ENCODE data around the gene TFCP2L1. TPM values are rescaled to one million over a fixed set of nuclear protein-coding genes. Genes with fewer than 3 reads are reported as not detected.

The TFCP2L1 gene
- total and polyA plus RNA-seq, 2 experiments from 2014 or later, result 0.94 to 6.4 TPM

GRCh38 chr2:121175326-121175725 is 109.7 kb downstream of the TFCP2L1 start:
- Histone ChIP-seq H3K4me2 (no peak overlapping the region), H3K4me3 (no peak overlapping the region), H3K27me3 (ENCODE audit: insufficient read depth) (no peaks in the 10 kb centered on the region), H2AFZ (peak overlapping the region; percentile 56; the same call in 1 of the 2 replicates), H3K79me2 (replicated peaks; ENCODE audit: insufficient read depth) (no peaks in the 10 kb centered on the region), H3K36me3 (ENCODE audit: insufficient read depth) (no peaks in the 10 kb centered on the region), H3F3A (replicated peaks; ENCODE audit: low read depth) (no peaks in the 10 kb centered on the region), H3K27ac (ENCODE audit: low read depth) (no peak overlapping the region), H3K4me1 (ENCODE audit: insufficient read depth) (0 out of 2 replicates have a peak, but pooled peaks cover 4% of the 10 kb centered on the region), H4K20me1 (replicated peaks; ENCODE audit: insufficient read depth) (no peaks in the 10 kb centered on the region), H3K9me2 (ENCODE audit: insufficient read depth) (no peaks in the 10 kb centered on the region; the same call in 1 of the 2 replicates)
- ATAC-seq (peak; percentile 89), DNase-seq (ENCODE audit: low spot score) (peak; percentile 7)
- Mint-ChIP-seq H3K36me3 (ENCODE audit: low read depth) (no peaks in the 10 kb centered on the region), H3K4me1 (no peaks in the 10 kb centered on the region), H3K27ac (no peak overlapping the region), H3K27me3 (ENCODE audit: insufficient read depth, low read depth, poor library complexity) (peaks cover 1% of the 10 kb centered on the region), H3K9me3 (peaks cover 11% of the 10 kb centered on the region), H3K4me3 (no peak overlapping the region)
- TF ChIP-seq ZNF331 (CRISPR knock-in tag; IDR thresholded peaks at IDR 0.05; ENCODE audit: low read depth) (no peak), CTCF (conservative IDR thresholded peaks at IDR 0.05; ENCODE audit: low read depth in 2 of 2) (peak in 1 of 2 experiments; percentile 27; a peak in 1 of 4 replicates)

GRCh38 chr2:121173806-121174205 is 111.2 kb downstream of the TFCP2L1 start:
- no peak overlapping the region for H2AFZ ChIP-seq
- no peaks in the 10 kb centered on the region for H3K4me1 ChIP-seq (ENCODE audit: insufficient read depth)
- Mint-ChIP-seq H3K4me1 (no peaks in the 10 kb centered on the region), H3K27ac (no peak overlapping the region), H3K36me3 (ENCODE audit: low read depth) (no peaks in the 10 kb centered on the region), H3K4me3 (no peak overlapping the region), H3K9me3 (peaks cover 11% of the 10 kb centered on the region), H3K27me3 (ENCODE audit: insufficient read depth, low read depth, poor library complexity) (peaks cover 1% of the 10 kb centered on the region)
- DNase-seq (ENCODE audit: low spot score) (no peak), ATAC-seq (no peak)
- H3K9me2 ChIP-seq (ENCODE audit: insufficient read depth), result no peaks in the 10 kb centered on the region
- H3K36me3 ChIP-seq (ENCODE audit: insufficient read depth), result no peaks in the 10 kb centered on the region
- H3K4me2 ChIP-seq, result no peak overlapping the region
- no peaks in the 10 kb centered on the region for H4K20me1 ChIP-seq (replicated peaks; ENCODE audit: insufficient read depth)
- no peaks in the 10 kb centered on the region for H3F3A ChIP-seq (replicated peaks; ENCODE audit: low read depth)
- H3K27ac ChIP-seq (ENCODE audit: low read depth), result no peak overlapping the region
- H3K79me2 ChIP-seq (replicated peaks; ENCODE audit: insufficient read depth), result no peaks in the 10 kb centered on the region
- no peak overlapping the region for H3K4me3 ChIP-seq
- H3K27me3 ChIP-seq (ENCODE audit: insufficient read depth), result no peaks in the 10 kb centered on the region
- TF ChIP-seq EZH2 (IDR thresholded peaks at IDR 0.05; ENCODE audit: low read depth, unreplicated experiment), result no peak
- no peak for TF ChIP-seq ETS1 (IDR thresholded peaks at IDR 0.05)
- TF ChIP-seq JUNB (IDR thresholded peaks at IDR 0.05; ENCODE audit: unreplicated experiment), result no peak
- no peak for TF ChIP-seq REST (IDR thresholded peaks at IDR 0.05; ENCODE audit: unreplicated experiment)
- TF ChIP-seq ZNF462 (CRISPR knock-in tag; IDR thresholded peaks at IDR 0.05), result no peak
- TF ChIP-seq STAT1 (IDR thresholded peaks at IDR 0.05; ENCODE audit: unreplicated experiment), result no peak
- no peak for TF ChIP-seq ZNF114 (CRISPR knock-in tag; IDR thresholded peaks at IDR 0.05)

Measured in GM23338 (cell line).